ENCODE data around the gene CEP95. TPM values are rescaled to one million over a fixed set of nuclear protein-coding genes. Genes with fewer than 3 reads are reported as not detected.

CEP95 gene
- total and polyA plus RNA-seq, 2 of the 13 experiments (the other 11 are each of a cell fraction or from before 2014, with no cell fraction given), result 65.9 to 68.8 TPM

- H3K4me2 ChIP-seq (ENCODE audit: low read depth, low read length), result no peak overlapping the region
- H3K79me2 ChIP-seq (ENCODE audit: insufficient read depth, low read length), result no peaks in the 10 kb centered on the region
- ChIA-PET CTCF (ENCODE audit: low intra/inter-chr PET ratio, low total read pairs) (no interaction called here), POLR2A (no interaction called here)
- WGBS (ENCODE audit: low lambda C conversion rate), result 97% methylated on average over 6 of the region's 6 CpGs
- H3K36me3 ChIP-seq (replicated peaks in 1 of 2; ENCODE audit: control insufficient read depth in 1 of 2, insufficient read depth in 2 of 2, low read length in 2 of 2), result peaks cover 6 to 9% of the 10 kb centered on the region in 2 experiments; a peak in 4 of 5 replicates
- H3K4me1 ChIP-seq (ENCODE audit: insufficient read depth, low read length), result no peaks in the 10 kb centered on the region
- intact Hi-C loops (cut with micrococcal nuclease; ENCODE audit: unreplicated experiment) (no loop called here), in situ Hi-C loops (cut with HindIII; ENCODE audit: extremely low pct_ligation_motif_present, low pct_unique_long_range_greater_than_20kb) (no loop called here)
- no peak for TF ChIP-seq NR0B2 (CRISPR knock-in tag; IDR thresholded peaks at IDR 0.05)
- no peak for TF ChIP-seq SAFB2 (CRISPR knock-in tag; IDR thresholded peaks at IDR 0.05; ENCODE audit: borderline replicate concordance, low read depth)
- no peak for TF ChIP-seq SMARCE1 (IDR thresholded peaks at IDR 0.05; ENCODE audit: borderline replicate concordance)
- no peak for TF ChIP-seq ZKSCAN1 (IDR thresholded peaks at IDR 0.05; ENCODE audit: low read length)
- no peak for TF ChIP-seq HNRNPH1 (optimal IDR thresholded peaks at IDR 0.05; ENCODE audit: low read depth, low read length)
- TF ChIP-seq KLF13 (CRISPR knock-in tag; IDR thresholded peaks at IDR 0.05), result no peak
- no peak for TF ChIP-seq CREM (IDR thresholded peaks at IDR 0.05)
- TF ChIP-seq CREM (CRISPR knock-in tag; IDR thresholded peaks at IDR 0.05), result no peak
- TF ChIP-seq ZNF713 (CRISPR knock-in tag; IDR thresholded peaks at IDR 0.05), result no peak
- TF ChIP-seq PHF8 (CRISPR knock-in tag; IDR thresholded peaks at IDR 0.05), result no peak
- no peak for TF ChIP-seq BRCA1 (CRISPR knock-in tag; IDR thresholded peaks at IDR 0.05)
- no peak for TF ChIP-seq SIX1 (CRISPR knock-in tag; IDR thresholded peaks at IDR 0.05; ENCODE audit: borderline replicate concordance)
- TF ChIP-seq, protein P1, sequence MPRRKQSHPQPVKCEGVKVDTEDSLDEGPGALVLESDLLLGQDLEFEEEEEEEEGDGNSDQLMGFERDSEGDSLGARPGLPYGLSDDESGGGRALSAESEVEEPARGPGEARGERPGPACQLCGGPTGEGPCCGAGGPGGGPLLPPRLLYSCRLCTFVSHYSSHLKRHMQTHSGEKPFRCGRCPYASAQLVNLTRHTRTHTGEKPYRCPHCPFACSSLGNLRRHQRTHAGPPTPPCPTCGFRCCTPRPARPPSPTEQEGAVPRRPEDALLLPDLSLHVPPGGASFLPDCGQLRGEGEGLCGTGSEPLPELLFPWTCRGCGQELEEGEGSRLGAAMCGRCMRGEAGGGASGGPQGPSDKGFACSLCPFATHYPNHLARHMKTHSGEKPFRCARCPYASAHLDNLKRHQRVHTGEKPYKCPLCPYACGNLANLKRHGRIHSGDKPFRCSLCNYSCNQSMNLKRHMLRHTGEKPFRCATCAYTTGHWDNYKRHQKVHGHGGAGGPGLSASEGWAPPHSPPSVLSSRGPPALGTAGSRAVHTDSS (CRISPR knock-in tag; conservative IDR thresholded peaks at IDR 0.05), result no peak
- TF ChIP-seq ZNF367 (CRISPR knock-in tag; IDR thresholded peaks at IDR 0.05; ENCODE audit: borderline replicate concordance), result no peak
- TF ChIP-seq MLX (CRISPR knock-in tag; IDR thresholded peaks at IDR 0.05), result no peak
- TF ChIP-seq ZNF260 (CRISPR knock-in tag; IDR thresholded peaks at IDR 0.05; ENCODE audit: borderline replicate concordance, low read depth), result no peak
- no peak for TF ChIP-seq JUNB (CRISPR knock-in tag; IDR thresholded peaks at IDR 0.05; ENCODE audit: borderline replicate concordance)
- no peak for ATAC-seq
- no peaks in the 10 kb centered on the region for H3K9me3 ChIP-seq (ENCODE audit: low read length)
- no peaks in the 10 kb centered on the region for H3K27me3 ChIP-seq (ENCODE audit: control insufficient read depth in 1 of 2, insufficient read depth in 2 of 2, low read length in 2 of 2)
- no peak overlapping the region for H2AFZ ChIP-seq (ENCODE audit: low read length)
- no peak overlapping the region for H3K27ac ChIP-seq (ENCODE audit: extremely low read length, insufficient read depth, low read length)
- no peak overlapping the region for H3K9ac ChIP-seq (ENCODE audit: insufficient read depth, low read depth, low read length)
- FAIRE-seq, result no peak
- no TSS peak for BruUV-seq (replicated peaks)
- no peaks in the 10 kb centered on the region for H4K20me1 ChIP-seq (ENCODE audit: insufficient read depth, low read length)
- DNase-seq (ENCODE audit: low spot score), result no peak
- no peak overlapping the region for H3K4me3 ChIP-seq (replicated peaks in 1 of 3; ENCODE audit: insufficient read depth in 1 of 3, low read depth in 2 of 3, low read length in 3 of 3)
These were observed 65.0 kb downstream of the CEP95 start for GRCh38 chr17:64571746-64572145.

Measured in HepG2 (cell line).